HS-27A (cell line): ENCODE results near the gene ETDB.
"Not testable (repeated sequence)": the region's sequence is repeated elsewhere in the genome, so short reads cannot be mapped to it uniquely, and the experiment has no call there.

Experiments used
- DNase-seq: peaks from one replicate; pipeline ENCODE4 v3.0.0-alpha.2; 2012; ENCODE audit warnings: low read depth, missing footprints

The ETDB gene

DNA sequence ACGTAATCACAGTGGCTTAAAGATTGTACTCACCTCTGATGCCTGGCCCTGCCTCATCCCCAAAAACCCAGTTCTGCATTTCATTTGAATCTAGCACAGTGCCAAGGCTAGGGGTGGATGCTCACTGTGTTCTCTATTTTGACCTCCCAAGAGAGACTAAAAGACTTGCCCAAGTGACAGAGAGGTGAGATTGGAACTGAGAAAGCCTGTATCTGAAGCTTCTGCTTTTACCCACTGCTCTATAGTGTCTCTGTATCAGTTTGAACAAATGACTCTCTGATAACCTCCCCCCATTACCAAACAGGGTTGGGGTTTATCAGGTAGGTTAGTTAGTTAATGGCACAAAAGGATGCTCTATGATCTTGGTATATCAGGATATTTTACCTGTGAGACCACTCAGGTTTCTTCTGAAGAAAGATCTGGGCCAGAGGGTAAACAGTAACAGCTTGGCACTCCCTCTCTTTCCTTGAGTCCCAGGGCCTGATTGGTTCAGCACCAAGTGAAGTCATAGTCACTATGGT is at the start of gene ETDB:
ETDB (minus strand) TSS at position 471 of the 521 bp plus-strand sequence. CDS start 1,265 bp downstream, outside the sequence.
- DNase-seq = not testable (repeated sequence)

DNA sequence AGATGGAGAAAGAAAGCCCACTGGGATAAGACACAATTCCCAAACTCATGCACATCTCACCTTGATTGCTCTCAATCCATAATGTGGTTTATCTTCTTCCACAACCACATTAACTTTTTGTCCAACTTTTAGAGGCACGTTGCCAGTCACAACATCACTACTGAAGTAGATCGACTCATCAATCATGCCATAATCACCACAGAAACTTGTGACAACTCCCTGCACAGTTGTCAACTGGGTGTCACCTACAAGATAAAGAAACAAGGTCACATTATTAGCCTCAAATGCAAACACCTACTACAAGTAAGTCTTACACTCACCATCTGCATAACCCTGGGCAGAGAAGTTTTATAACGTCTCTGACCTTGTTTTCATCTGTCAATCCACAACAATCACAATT is 49.2 kb upstream of the ETDB start:
- not testable (repeated sequence) for DNase-seq

DNA sequence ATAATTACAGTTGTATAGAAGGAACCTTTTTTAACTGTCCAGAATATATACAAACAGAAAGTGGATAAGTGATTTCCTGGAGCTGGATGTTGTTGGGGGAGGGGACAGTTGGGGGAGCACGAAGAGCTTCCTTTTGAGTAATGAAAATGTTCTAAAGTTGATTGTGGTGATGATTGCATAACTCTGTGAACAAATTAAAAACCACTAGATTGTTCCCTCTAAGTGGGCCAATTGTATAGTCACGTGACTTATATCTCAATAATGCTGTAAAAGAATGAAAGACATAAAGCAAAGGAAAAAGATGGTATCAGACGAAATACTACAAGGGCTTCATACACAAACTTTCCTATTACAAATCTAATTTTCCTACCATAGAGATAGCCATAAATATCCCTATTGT is 48.2 kb upstream of the ETDB start:
- no peak for DNase-seq

DNA sequence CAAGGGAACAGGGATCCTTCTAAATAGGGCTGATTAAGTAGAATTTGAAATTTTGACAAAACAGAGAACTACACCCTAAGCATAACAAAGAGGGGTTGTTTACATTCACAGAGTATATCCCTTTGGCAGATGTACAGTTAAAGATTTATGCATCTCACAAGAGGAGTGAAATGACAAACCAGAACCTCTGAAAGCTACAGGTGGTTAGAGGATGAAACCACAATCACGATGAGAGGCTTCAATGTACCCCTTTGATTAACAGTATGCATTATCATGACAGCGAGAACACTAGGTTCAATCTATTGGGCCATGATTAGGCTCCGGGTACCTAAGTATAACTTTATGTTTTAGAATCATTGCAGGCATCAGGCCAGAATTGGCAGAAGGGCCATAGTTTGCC is 34.4 kb upstream of the ETDB start:
- DNase-seq = not testable (repeated sequence)

DNA sequence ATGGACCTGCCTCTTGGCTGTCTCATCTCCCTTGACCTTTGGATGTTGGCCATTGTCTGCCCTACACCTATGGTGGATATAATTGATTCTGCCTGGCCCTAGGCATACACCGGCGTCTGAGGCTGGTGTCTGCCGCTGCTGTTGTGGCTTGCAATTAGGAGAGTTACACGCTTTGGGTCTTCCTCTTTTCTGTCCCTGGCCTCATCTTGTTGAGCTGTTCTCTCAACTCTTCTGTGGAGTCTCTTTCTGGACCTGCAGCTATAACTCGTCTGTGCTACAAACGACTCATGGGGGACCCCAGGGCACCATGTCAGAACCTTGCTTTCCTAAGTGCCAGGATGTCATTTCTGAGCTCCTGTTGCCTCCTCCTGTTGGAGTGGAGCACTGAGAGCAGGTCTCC is 5.8 kb upstream of the ETDB start:
- not testable (repeated sequence) for DNase-seq

DNA sequence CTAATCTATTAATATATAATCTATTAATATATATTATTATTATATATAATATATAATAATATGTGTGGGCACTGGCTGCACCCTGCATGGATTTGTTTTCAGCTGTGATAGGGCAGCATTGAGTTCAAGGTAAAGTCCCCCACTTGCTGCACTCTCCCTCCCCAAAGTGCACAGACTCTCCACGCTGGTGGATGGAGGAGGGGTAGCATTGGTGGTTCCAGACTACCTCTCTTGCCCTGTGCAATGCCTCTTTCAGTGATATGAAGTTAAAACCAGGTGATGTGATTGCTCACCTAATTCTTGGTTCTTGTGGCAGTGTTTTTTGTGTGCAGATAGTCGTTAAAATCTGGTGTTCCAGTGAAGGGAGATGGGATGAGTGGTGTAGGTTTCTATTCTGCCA is 4.3 kb downstream of the ETDB start:
- not testable (repeated sequence) for DNase-seq

DNA sequence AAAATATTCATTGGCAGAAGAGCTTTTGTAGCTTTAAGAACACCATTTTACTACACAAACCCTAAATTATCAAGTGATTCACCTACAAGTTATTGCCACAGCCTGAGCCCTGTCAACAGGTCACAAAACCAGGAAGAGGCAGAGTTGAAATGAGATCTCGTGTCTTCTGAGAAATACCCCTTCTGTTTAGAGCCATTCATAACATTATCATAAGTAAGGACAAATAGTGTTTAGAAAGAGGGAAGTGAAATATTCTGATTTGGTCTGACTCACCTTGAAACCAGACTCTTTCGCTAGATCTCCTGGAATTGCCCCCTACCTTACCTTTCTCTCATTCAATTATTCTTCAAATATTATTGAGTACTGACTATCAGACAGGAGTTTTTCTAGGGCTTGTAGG is 5.9 kb downstream of the ETDB start:
- DNase-seq = no peak

DNA sequence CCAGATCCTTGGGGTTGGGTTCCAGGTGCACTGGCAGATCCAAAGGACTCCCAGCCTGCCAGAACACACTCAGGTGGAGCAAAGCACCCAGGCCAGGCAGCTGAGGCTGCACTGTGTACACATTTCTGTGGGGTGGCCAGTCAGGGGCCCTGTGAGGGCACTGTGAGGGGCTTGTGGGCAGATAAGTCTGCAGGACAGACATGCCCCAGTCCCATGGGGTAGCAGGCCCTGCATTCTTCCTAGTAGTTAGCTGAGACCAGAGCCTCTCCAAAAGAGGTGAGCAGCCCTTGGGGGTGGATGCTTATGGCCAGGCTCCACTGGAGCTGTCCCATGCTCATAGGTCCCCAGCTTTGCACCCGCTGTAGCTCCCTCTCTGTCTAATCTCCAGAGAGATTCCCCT is 7.6 kb downstream of the ETDB start:
- no peak for DNase-seq

DNA sequence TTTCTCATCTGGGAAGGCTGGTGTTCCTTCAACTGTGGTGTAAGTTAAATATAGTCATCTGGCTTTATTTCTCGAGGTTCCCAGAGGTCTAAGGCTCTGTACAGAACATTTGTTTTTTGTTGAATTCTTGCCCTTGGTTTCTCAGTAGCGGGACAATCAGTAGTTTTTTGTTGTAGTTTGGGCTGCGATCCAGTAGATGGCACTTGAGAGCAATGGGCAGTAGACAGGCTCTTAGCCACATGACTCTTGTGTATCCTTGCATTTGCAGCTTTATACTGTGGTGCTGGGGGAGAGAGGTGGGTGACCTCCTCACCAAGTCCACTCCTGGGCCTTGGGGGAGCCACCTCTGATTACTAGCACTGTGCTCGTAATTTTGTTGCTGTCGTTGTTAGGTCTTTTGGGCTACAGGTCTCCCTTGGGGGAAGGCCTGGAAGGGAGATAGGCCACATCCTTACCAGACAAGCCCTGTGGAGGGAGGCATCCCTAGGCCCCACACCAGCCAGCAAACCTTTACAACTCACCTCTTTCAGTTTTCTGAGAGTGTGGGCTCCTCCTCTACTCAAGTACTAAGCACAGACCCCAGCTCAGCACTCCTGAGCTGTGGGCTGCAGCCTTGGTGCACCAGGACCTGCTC is 8.1 kb downstream of the ETDB start:
- DNase-seq = no peak

DNA sequence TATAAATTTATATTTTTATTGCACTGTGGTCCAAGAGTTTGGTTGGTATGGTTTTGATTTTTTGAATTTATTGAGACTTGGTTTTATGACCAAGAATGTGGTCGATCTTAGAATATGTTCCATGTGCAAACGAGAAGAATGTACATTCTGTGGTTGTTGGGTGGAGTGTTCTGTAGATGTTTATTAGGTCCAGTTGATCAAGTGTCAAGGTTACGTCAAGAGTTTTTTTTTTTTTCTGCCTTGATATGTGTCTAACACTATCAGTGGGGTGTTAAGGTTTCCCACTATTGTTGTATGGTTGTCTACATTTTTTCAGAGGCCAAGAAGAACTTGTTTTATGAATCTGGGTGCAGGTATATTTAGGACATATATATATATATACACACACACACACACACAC is 10.8 kb downstream of the ETDB start:
- no peak for DNase-seq

DNA sequence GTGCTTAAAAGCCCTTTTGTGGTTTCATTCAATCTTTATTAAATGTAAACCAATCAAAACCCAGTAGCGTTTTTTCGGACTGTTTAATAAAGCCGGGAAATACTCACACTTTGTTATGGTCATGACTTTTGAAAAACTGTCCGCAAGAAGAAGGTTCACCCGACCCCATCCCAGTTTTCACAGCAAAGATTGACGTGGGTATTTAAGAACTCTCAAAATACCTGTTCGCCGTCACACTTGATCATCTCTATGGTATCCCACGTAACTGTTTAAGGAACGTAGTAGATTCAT is 20.9 kb downstream of the ETDB start:
- DNase-seq = no peak

DNA sequence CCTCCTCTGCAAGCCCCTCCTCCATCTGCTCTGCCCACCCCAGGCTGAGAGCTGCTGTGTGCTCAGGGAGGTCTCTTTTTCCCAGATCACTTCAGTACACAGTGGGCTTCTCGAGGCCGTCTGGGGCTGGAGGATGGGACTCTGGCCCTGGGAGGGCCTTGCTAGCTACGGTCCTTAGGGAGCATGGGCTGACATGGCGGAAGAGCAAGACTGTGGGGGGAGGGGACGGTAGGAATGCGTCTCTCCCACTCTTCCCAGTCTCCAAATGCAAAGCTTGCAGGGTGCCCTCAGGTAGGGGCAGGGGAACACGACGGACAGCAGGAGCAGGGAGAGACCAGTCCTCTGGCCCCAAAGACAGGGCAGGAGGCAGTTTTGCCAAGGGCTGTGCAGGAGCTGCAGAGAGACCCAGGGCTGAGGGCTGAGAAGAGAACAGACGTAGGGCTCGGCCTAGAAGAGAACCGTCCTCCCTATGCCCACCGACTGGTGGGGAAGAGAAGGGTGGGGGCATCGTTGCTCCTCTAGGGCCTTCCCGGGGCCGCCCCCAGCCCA is 23.1 kb downstream of the ETDB start:
- not testable (repeated sequence) for DNase-seq

DNA sequence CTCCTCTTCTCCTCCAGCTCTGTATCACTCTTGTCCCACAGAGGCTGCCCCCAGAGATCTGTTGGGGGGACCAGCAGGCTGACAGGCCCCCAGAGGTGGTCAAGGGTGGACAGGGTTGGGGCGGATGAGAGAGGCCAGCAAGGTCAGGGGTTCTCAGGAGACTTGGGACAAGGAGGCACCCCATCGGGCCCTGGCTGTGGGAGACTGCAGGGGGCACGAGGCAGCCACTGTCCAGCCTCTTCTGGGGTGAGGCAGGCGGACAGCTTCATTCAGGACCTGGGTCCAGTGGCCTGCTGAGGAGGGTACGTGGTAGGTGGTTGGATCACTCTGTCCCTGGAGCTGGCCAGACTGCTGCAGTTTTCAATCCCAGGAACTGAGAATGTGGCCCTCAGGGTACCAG is 24.6 kb downstream of the ETDB start:
- no peak for DNase-seq

DNA sequence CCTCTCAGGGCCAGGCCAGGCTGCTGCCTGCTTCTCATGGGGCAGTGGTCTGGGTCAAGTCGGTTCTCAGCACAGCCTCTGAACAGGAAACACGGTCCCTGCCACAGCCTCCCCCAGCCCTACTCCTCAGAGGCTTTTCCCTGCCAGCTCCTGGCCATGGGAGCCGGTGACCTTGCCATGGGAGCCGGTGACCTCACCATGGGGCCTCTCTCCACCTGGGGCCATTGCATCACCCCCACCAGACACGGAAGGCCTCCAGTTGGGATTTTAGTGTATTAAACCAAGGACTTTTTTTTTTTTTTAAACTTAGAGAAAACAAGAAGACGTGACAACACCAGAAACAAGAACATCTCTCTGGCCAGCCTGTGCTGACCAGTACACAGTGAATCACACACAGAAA is 25.6 kb downstream of the ETDB start:
- no peak for DNase-seq

DNA sequence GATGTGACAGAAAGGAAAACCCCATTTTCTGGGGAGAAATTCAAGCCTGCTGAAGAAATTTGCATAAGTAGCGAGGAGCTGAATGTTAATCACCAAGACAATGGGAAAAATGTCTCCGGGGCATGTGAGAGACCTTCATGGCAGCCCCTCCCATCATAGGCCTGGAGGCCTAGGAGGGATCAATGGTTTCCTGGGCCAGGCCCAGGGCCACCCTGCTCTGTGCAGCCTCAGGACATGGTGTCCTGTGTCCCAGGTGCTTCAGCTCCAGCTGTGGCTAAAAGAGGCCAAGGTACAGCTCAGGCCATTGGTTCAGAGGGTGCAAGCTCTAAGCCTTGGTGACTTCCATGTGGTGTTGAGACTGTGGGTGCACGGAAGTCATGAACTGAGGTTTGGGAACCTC is 31.2 kb downstream of the ETDB start:
- no peak for DNase-seq

DNA sequence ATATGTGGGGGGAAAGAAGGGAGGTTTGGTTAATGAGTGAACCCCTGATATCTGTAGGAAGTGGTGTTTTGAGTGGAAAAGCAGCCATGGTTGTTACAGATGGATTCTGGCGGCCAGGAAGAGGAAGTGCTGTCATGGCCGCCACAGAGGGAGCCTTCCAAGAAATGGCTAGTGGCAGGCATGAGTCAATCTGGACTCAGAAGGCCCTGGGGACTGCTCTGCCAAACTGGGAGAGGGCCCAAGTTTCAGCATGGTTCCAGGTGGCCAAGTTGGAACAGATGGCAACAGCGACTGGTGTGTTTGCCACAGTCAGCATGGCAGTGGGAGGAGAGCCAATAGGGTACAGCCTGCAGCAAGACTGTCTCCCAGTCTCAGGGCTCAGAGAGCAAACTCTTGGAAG is 32.5 kb downstream of the ETDB start:
- no peak for DNase-seq

DNA sequence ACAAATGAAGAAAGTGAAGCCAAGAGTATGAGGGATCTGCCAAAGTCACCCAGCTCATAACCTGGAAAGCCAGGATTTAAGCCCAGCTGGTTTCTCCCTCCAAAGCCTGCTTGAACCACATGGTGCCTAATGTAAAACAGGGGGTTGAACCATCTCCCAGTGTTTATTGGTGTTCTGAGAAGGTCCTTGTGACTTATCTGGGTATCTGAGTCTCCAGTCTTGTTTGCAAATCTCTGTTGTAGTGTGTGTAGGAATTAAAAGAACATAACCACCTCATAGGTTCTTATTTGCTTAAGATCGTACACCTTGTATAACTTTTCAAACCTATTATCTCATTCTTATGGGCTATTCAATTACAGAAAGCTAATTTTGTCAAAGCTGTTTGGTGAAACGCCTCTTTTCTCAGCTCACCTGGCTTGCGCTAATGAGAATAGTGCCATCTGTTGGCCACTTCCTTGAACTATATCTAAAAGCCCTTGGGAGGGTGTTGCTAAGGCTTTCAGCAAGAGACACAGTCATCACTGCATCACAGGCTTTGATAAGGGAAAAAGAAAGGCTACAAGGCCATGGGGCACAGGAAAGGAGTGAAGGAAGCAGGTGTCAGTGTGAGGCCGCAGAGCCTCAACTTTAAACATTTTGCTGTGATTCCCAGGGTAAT is 34.0 kb downstream of the ETDB start:
- peak; percentile 15 for DNase-seq

DNA sequence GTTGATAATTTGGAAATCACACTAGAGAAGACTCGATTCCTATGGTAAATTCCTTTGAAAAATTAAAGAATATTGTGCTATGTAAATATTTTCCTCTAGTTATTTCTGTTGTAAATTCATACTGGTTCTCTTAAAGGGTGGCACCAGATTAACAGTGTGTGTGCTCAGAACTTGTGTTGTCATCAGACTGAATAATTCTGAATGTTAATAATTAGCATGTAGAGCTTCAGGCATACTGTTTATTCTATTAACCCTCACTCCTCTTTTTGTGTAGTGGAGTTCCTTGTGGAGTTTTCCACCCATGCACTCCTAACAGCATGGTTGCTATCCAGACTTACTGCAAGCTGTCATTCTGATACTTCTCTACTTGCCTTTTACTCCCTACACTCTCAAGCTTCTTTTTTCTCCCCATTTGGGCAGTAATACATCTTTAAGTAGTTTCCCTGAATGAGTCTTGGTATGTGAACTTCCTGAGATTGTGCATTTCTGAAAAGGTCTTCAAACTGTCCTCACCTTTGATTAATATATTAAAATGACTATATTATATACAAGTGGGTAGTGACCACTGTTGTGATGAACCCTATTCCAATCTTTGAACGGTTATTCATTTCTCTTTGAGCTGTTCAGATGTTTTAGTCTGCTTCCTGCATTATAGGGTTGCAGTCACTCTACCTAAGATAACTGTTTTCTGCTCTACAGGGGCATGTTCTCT is 38.5 kb downstream of the ETDB start:
- no peak for DNase-seq
